ENCODE results near the gene OR10G4. TPM values are rescaled to one million over a fixed set of nuclear protein-coding genes. Genes with fewer than 3 reads are reported as not detected.

OR10G4 gene
- total RNA-seq, 1 donor from 2014 or later = not detected

GRCh38 chr11:124043420-124043819 lies 30.6 kb downstream of the OR10G4 start:
- TF ChIP-seq CTCF (IDR thresholded peaks at IDR 0.05; ENCODE audit: insufficient read depth, low read length, severe bottlenecking) = no peak
- Histone ChIP-seq H3K4me3 (ENCODE audit: low read depth, low read length) (no peak overlapping the region), H3K27me3 (ENCODE audit: control insufficient read depth, insufficient read depth, low read length) (no peaks in the 10 kb centered on the region), H3K36me3 (ENCODE audit: control insufficient read depth, insufficient read depth, low read length) (no peaks in the 10 kb centered on the region)
- DNase-seq (ENCODE audit: low read depth) = no peak
- no peak for FAIRE-seq

DNA sequence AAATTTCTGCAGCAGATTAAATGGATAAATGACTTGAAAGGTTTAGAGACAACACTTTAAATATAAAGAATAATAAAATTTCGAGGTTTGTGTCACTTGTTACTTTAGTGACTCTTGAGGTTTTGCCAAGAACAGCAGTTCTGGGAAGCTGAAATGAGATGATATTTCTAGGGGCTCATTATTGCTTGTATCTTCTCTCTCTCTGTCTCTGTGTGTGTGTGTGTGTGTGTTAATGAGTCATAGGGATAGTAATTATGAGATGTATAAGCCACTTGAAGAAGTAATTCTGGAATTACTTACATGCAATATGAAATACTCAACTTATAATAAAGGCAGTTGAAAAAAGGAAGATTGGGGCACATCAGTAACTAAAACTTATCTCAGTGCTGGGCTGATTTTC lies 38.0 kb downstream of the OR10G4 start:
- TF ChIP-seq CTCF (IDR thresholded peaks at IDR 0.05; ENCODE audit: insufficient read depth, low read length, severe bottlenecking) = no peak
- Histone ChIP-seq H3K4me3 (ENCODE audit: low read depth, low read length) (no peak overlapping the region), H3K36me3 (ENCODE audit: control insufficient read depth, insufficient read depth, low read length) (no peaks in the 10 kb centered on the region), H3K27me3 (ENCODE audit: control insufficient read depth, insufficient read depth, low read length) (no peaks in the 10 kb centered on the region)
- FAIRE-seq = no peak
- DNase-seq (ENCODE audit: low read depth) = peak; percentile 27

GRCh38 chr11:124052966-124053365 lies 40.2 kb downstream of the OR10G4 start:
- Histone ChIP-seq H3K27me3 (ENCODE audit: control insufficient read depth, insufficient read depth, low read length) (no peaks in the 10 kb centered on the region), H3K36me3 (ENCODE audit: control insufficient read depth, insufficient read depth, low read length) (no peaks in the 10 kb centered on the region), H3K4me3 (ENCODE audit: low read depth, low read length) (no peak overlapping the region)
- no peak for DNase-seq (ENCODE audit: low read depth)
- FAIRE-seq = no peak
- TF ChIP-seq CTCF (IDR thresholded peaks at IDR 0.05; ENCODE audit: insufficient read depth, low read length, severe bottlenecking) = no peak

Other genes starting within 250 kb of the OR10G4 start
- gene OR6M1, start 206.6 kb upstream of the OR10G4 start, total RNA-seq = not detected in 2 replicates
- not detected in 2 replicates for gene TMEM225, start 127.3 kb upstream of the OR10G4 start, total RNA-seq
- gene OR8D4, start 110.8 kb upstream of the OR10G4 start, total RNA-seq = not detected in 2 replicates
- not detected in 2 replicates for gene OR4D5, start 73.4 kb upstream of the OR10G4 start, total RNA-seq
- gene OR6T1, start 69.2 kb upstream of the OR10G4 start, total RNA-seq = not detected in 2 replicates
- 0.26 TPM in 1 of 2 replicates, not detected in the other for gene OR10S1, start 35.2 kb upstream of the OR10G4 start, total RNA-seq
- gene OR10G6, start 17.8 kb upstream of the OR10G4 start, total RNA-seq = not detected in 2 replicates
- not detected in 2 replicates for gene OR10G9, start 10.0 kb downstream of the OR10G4 start, total RNA-seq
- gene OR10G8, start 13.8 kb downstream of the OR10G4 start, total RNA-seq = not detected in 2 replicates
- not detected in 2 replicates for gene OR10G7, start 28.3 kb downstream of the OR10G4 start, total RNA-seq
- 5.3 and 18.8 TPM in 2 replicates for gene VWA5A, start 102.5 kb downstream of the OR10G4 start, total RNA-seq
- gene OR10D3, start 170.3 kb downstream of the OR10G4 start, total RNA-seq = not detected in 2 replicates
- not detected in 2 replicates for gene OR8G1, start 228.1 kb downstream of the OR10G4 start, total RNA-seq
- not detected in 2 replicates for gene OR8G5, start 243.4 kb downstream of the OR10G4 start, total RNA-seq

Data from bronchial epithelial cell (primary cell).